Breast epithelium (tissue), 3 donors: Measurements from ENCODE around the gene MREG.

Experiments used
- CTCF ChIP-seq, 3 donors: fragments of 450-650 bp; IDR thresholded peaks; one replicate each; pipeline ENCODE4 v1.5.1; 2016 to 2017; ENCODE audit warnings: antibody characterized with exemption in 3 of 3, mild to moderate bottlenecking in 3 of 3, moderate library complexity in 3 of 3
- POLR2A ChIP-seq: fragments of 450-650 bp; IDR thresholded peaks from one replicate; pipeline ENCODE4 v1.6.1; 2016; ENCODE audit warnings: antibody characterized with exemption, mild to moderate bottlenecking, moderate library complexity

- TF ChIP-seq POLR2A (no peak), CTCF (IDR thresholded peaks at IDR 0.05) (no peak)
Measured at GRCh38 chr2:216057688-216058193, 44.4 kb upstream of the MREG start.
